Activated T-helper 1 cell treated with anti-CD3 and anti-CD28 coated beads, Interleukin-2, amount 50 U/mL, for 16 hours (primary cell): ENCODE measurements around the gene GOLGA6B.
A peak's percentile ranks its signal among the peaks of the same experiment; 100 is the strongest.
"Not testable (repeated sequence)": the region's sequence is repeated elsewhere in the genome, so short reads cannot be mapped to it uniquely, and the experiment has no call there.

Experiments
- DNase-seq, 2 donors: peaks; one replicate each; pipeline ENCODE4 v3.0.0-alpha.2; 2020; ENCODE audit warnings: low read depth in 1 of 2, low spot score in 1 of 2

The GOLGA6B gene

GRCh38 chr15:72654397-72654796, at the start of gene GOLGA6B:
Gene GOLGA6B, plus strand, starts transcription at chr15:72654697. Its CDS starts 41 bp downstream, at chr15:72654738.
- DNase-seq: not testable (repeated sequence)

GRCh38 chr15:72604794-72605193, 49.7 kb upstream of the GOLGA6B start:
- DNase-seq: no peak

DNA sequence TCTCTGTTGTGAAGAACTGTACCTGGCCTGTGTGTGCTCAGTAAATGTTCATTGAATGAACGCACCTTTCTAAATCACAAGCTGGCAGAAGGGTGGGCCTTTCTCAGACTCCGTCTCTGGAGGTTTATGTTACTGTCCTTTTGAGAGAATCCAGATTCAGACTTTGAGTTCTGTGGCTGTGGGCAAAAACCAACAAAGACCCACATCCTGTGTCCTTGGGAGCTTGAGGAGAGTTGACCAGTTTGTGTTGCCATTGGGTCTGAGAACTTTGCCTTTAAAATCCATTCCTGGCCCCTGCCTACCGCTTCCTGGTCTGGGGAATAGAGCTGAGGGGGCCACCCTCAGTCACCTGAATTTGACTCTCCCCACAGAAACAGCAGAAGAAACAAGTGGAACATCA, 46.4 kb upstream of the GOLGA6B start:
- not testable (repeated sequence) for DNase-seq

GRCh38 chr15:72609862-72610261, 44.6 kb upstream of the GOLGA6B start:
- no peak for DNase-seq

GRCh38 chr15:72612324-72612723, 42.2 kb upstream of the GOLGA6B start:
- not testable (repeated sequence) for DNase-seq

DNA sequence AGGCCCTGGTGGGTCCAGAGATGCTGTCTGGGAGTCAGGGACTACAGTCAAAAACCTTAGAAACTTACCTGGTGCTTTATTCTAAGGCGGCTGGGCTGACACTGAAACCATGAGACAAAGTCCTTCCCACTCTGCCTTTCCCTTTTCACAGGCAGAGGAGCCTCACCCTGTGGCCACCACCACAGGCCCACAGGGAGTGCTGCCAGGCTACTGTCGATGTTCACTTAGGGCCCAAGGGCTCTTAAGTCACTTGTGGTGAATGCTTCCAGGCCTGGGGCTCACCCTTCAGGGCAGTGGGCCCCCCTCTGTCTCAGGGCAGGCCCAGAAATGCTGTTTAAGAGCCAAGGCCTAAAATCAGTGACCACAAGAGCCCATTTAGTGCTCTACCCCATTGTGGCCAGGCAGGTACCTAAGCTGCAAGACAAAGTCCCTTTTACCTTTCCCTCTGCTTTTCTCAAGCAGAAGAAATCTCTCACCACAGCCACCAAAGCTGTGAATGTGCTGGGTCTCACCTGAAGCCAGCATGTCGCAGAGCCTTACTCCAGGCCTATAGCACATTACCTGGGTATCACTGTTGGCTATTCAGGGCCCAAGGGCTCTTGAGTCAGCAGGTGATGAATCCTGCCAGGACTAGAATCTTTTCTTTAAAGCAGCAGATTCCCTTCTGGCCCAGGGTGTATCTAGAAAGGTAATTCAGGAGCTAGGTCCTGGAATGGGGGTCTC, 39.5 kb upstream of the GOLGA6B start:
- no peak for DNase-seq

- DNase-seq: not testable (repeated sequence)
These were observed 38.8 kb upstream of the GOLGA6B start for GRCh38 chr15:72615533-72616233.

DNA sequence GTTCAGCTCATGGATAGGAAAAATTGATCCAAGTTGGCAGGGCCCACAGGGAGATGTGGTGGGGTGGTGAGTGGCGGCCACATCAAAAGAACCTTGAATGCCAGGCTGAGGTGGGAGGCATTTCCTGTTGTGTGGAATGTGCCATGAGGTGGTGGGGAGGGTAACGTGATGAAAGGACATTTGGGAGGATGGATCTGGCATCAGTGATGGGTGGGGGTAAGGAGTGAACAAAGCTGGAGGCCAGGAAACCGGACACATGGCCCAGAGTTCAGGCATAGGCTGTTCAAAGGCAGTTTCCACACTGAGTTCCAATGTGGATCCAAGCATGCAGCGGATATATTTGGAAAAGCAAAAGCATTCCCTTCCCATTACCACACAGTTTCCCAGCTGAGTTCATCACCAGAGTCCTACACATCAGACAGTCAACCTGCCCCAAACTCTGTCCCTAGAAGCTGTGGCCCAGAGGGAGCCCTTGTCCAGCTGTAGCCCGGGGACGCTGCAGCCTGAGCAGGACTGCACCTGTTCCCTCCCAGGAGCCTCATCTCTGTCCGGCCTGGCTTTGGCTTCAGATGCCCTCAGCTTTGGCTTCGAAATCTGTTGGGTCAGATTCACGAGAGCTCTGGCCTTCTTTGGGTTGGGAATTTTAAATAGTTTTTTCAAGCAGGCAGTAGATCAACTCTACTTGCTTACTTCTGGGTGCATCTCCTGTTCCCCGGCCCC, 37.8 kb upstream of the GOLGA6B start:
- DNase-seq: no peak

DNA sequence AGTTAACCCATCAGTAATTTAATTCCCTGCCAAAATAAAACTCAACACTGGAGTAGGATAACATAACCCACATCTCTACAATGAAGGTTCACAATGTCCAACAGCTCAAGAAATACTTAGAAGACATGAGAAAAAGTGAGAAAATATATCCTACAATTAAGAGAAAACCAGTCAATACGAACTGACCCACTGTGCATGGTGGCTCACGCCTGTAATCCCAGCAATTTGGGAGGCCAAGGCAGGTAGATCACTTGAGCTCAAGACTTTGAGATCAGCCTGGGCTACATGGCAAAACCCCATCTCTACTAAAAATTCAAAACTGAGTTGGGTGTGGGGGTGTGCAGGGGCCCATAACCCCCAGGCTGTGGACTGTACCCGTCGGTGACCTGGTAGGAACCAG, 30.6 kb upstream of the GOLGA6B start:
- DNase-seq: not testable (repeated sequence)

GRCh38 chr15:72626153-72626552, 28.3 kb upstream of the GOLGA6B start:
- not testable (repeated sequence) for DNase-seq

DNA sequence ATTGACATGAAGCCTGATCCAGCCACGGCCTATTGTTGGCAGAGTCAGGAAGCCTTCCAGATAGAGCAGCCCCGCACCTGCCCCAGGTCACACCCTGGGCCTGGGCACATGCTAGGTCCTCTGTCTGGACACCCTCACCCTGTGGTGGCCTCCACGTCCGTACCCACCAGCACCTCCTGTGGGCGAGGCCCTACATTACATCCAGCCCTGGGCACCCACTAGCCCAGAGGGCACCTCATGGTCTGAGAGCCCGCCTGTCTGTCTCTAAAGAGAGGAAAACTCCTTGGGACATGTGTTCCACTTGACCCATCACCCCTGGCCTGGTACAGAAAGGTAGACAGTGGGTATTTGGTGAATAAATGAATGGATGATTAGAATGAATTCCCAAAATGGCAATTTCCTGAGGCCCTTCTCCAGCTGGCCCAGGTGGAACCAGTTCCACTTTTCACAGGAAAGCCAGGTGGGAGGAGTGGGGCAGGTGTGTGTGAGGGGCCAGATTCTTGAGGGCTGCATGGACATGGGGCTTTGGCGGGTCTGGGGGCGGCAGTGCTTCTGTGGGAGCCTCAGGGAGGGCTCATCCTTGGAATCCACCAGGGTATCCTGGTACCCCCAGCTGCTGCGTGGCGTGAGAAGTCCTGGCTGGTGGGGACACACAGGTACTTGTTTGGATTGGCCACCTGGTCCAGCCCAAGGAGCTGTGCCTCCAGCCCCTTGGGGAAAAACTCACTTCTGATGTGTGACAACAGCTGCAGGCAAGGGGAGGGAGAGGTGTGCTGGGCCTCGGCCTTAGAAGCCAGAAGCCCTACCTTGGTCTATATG, 26.0 kb upstream of the GOLGA6B start:
- not testable (repeated sequence) for DNase-seq

DNA sequence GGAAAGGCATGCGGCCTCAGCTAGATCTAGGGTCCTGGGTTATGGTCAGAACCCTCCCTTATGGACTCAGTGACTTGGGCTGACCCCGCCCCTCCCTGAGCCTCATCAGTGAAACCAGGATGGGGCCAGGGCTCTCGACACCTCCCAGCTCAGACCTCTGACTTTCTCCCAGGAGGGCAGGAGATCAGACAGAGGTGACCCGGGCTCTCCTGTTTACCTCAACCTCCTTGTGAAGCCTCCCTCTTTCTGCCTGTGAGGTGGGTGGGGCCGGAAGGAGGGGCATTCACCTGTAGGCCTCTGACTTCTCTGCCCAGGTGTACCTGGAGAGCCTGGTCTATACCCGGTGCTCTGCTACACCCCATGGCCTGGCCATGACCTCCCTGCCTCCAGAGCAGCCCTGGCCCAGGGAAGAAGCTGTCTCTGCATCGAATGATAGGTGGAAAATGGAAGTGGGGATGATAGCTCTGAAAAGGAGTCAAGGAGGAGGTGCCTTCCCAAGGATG, 25.4 kb upstream of the GOLGA6B start:
- not testable (repeated sequence) for DNase-seq

DNA sequence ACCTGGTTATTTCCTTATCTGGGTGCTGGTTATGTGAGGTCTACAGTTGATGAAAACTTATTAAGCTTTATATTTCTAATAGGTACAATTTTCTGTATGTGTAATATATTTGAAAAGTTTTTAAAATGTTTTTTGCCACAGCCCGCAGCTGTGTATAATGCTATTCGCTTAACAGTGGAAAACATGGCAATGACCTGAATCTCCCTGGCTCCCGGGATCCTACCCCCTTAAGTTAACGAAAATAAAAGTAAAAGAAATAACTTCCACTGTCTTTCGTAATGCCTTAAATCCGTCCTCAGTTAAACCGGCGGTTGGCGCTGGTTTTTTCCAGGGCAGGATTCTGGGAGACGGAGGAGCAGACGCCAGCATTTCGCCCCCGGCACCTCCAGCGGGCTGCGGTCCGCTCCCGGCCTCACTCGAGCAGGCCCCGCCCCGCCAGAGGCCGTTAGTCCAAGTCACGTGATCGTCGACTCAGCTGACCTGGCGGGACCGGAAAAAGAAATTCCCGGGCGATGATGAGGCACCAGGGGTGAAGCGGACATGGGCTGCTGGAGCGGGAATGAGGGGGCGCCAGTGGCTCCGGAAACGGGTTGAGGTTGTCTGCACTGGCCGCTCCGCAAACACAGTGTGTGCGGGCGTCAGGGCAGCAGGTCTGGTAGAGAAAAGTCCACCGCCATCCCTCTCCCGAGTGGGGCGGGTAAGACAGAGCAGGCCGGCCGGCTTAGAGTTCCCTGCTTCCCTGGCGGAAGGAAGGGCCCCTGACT, 17.8 kb upstream of the GOLGA6B start:
- DNase-seq: peak; percentile 20 to 21

DNA sequence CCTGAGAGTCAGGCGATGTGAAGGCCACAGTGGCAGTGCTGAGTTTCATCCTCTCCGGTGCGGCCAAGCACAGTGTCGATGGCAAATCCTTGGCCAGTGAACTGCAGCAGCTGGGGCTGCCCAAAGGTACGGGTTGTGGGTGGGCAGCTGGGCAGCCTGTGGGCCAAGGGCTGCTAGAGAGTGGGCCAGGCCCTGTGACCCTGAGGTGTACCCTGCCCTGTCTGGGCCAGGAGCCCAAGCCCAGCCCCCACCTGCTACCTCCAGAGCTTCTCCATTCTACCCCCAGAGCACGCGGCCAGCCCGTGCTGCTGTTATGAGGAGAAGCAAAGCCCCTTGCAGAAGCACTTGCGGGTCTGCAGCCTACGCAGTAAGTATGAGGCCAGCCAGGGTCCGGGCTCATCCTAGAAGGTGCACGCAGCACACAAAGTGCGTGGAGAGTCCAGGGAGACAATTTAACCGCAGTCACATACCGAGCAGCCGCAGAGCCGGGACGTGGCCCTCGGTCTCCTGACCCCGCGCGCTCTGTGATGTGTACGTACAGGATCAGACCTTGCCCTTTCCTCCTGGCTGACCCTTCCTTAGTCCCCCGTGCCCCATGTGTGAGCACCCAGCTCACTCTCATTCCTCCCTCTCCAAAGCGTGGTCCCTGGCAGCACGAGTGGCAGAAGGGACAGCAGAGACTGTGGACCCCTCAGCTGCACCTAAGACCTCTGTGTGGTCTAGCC, 14.6 kb upstream of the GOLGA6B start:
- DNase-seq: not testable (repeated sequence)

DNA sequence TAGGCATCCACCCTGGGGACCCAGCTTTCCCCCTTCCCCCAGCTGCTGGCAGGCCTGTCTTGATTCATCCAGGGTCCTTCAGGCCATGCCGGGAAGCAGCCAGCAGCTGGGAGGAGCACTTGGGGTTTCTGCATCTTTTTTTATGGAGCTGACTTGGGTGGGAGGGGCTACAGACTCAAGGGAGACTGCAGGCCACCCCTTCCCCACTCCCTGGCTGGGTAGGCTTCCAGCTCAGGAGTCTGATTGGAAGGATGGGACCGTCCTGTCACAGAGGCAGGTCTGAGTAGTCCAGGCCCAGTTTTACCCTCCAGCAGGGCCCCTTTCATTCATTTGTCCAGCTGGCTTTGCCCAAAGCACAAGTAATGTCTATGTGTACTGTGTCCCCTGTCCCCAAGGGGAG, 12.2 kb upstream of the GOLGA6B start:
- DNase-seq: not testable (repeated sequence)

DNA sequence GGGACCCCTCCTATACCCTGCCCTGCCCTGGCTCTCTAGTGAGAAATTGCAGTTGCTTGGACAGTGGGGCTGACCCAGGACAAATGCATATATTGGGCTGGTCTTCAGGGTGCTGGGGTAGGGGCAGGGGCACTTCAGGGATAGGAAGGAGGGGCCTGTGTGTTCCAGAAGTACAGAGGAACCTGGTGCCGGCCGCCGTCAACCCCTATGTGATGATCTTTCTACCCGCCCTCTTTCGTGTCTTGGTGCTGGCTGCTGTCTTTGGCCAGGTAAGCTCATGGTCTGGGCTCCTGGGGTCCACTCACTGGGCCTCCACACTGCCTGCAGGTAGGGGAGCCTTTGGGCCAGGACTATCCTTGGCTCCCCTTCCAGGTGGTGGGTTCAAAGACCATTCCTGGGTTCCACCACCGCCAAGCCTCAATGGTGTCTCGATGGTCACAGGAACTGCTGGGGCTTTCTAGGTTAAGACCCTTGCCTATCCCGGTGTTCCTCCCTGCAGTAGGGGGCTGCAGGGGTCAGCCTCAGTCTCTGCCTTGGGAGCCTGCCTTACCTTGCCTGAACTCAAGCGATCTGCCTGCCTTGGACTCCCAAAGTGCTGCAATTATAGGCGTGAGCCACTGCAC, 5.8 kb upstream of the GOLGA6B start:
- DNase-seq: not testable (repeated sequence)

- not testable (repeated sequence) for DNase-seq
These were observed 1.5 kb downstream of the GOLGA6B start for GRCh38 chr15:72656014-72656413.

DNA sequence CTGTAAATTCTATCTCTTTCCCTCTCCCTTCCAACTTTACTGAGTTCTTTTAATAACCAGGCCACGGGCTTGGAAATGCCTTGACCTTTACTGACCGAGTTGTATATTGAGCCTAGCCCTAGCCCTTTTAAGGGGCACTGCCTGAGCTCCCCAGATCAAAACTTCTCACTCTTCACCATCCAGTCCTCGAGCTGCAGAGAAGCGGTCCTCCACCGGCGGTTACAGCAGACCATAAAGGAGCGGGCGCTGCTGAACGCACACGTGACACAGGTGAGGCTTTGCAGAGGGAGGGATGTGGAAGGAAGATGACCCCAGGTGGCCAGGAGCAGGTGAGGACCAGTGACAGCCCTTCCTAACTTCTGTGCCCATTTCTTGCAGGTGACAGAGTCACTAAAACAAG, 6.6 kb downstream of the GOLGA6B start:
- DNase-seq: not testable (repeated sequence)

- not testable (repeated sequence) for DNase-seq
These were observed 9.4 kb downstream of the GOLGA6B start for GRCh38 chr15:72663931-72664330.
